Esophagus muscularis mucosa (tissue), 3 donors: ENCODE measurements around the gene SYNJ1.

ENCODE experiments used
- POLR2A ChIP-seq: fragments of 450-650 bp; IDR thresholded peaks from one replicate; pipeline ENCODE4 v1.6.1; 2017; ENCODE audit warnings: antibody characterized with exemption, moderate library complexity, mild to moderate bottlenecking, low read depth
- POLR2AphosphoS5 ChIP-seq, 2 donors: sonication (generic); formaldehyde crosslinking; IDR thresholded peaks; one replicate each; pipeline ENCODE4 v1.6.1; 2017; ENCODE audit warnings: antibody characterized with exemption in 2 of 2
- TF ChIP-seq, protein P1 (sequence below), 3 experiments: fragments of 200-600 bp in 2 of 3; fragments of 450-650 bp in 1 of 3; sonication (generic) in 2 of 3; IDR thresholded peaks; one replicate each; pipeline ENCODE4 v1.5.1; 2017 to 2019; ENCODE audit warnings: antibody characterized with exemption in 3 of 3, mild to moderate bottlenecking in 2 of 3, moderate library complexity in 1 of 3

DNA sequence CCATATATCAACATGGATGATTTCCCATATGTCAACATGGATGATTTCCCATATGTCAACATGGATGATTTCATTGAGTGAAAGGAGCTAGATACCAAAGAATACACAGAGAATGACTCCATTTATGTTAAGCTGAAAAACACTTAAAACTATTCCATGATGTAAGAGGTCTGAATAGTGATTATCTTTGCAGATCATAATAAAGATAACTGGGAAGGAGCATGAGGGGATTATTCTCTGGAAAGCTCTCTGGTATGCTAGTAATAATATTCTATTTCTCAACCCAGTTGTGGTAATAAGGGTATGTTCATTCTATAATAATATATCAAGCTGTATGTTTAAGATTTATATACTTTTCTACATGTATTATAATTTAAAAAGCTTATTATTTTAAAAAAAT lies 14.1 kb downstream of the SYNJ1 start:
- TF ChIP-seq, protein P1, sequence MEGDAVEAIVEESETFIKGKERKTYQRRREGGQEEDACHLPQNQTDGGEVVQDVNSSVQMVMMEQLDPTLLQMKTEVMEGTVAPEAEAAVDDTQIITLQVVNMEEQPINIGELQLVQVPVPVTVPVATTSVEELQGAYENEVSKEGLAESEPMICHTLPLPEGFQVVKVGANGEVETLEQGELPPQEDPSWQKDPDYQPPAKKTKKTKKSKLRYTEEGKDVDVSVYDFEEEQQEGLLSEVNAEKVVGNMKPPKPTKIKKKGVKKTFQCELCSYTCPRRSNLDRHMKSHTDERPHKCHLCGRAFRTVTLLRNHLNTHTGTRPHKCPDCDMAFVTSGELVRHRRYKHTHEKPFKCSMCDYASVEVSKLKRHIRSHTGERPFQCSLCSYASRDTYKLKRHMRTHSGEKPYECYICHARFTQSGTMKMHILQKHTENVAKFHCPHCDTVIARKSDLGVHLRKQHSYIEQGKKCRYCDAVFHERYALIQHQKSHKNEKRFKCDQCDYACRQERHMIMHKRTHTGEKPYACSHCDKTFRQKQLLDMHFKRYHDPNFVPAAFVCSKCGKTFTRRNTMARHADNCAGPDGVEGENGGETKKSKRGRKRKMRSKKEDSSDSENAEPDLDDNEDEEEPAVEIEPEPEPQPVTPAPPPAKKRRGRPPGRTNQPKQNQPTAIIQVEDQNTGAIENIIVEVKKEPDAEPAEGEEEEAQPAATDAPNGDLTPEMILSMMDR (IDR thresholded peaks at IDR 0.05), result no peak
- TF ChIP-seq POLR2A, result no peak
- no peak for TF ChIP-seq POLR2AphosphoS5 (IDR thresholded peaks at IDR 0.05)
